GM12878 (cell line): ENCODE results near the gene ANK3. TPM values are rescaled to one million over a fixed set of nuclear protein-coding genes. Genes with fewer than 3 reads are reported as not detected.

ENCODE experiments used
- ATAC-seq: fragments of 200-7000 bp; cut with Tn5 transposase; 3 replicates; pipeline ENCODE4 v1.9.1; 2020; ENCODE audit warnings: mild to moderate bottlenecking, moderate library complexity
- BruUV-seq: library from RNA; stranded (reverse); fragments of 400-500 nt; replicated peaks from 2 replicates; lab custom pipeline; 2021; lab: Mats Ljungman, UMichigan
- CTCF ChIA-PET: fragments of 300-600 bp; sonication (Branson Sonifier 250); formaldehyde crosslinking; extraction: SDS; loops from one replicate; lab custom pipeline; 2021; ENCODE audit warnings: inconsistent platforms; lab: Yijun Ruan, JAX
- POLR2A ChIA-PET: fragments of 350-600 bp; formaldehyde crosslinking; extraction: SDS; loops from one replicate; lab custom pipeline; 2021; ENCODE audit warnings: inconsistent platforms; lab: Charles Lee
- RAD21 ChIA-PET: fragments of 300-600 bp; sonication (Branson Sonifier 250); formaldehyde crosslinking; loops from one replicate; lab custom pipeline; 2023; ENCODE audit warnings: antibody characterized with exemption; ENCODE audit not compliant: unreplicated experiment; lab: Charles Lee
- SMC1A ChIA-PET: fragments of 300-600 bp; sonication (Branson Sonifier 250); formaldehyde crosslinking; loops from one replicate; lab custom pipeline; 2023; ENCODE audit not compliant: unreplicated experiment, uncharacterized antibody; lab: Charles Lee
- DNase-seq: peaks from one replicate; pipeline ENCODE4 v3.0.0-alpha.2; 2011; ENCODE audit warnings: low read depth, low spot score
- FAIRE-seq: peaks from 3 replicates; lab custom pipeline; 2011; peaks lifted over from hg19 to GRCh38; lab: Jason Lieb, UNC
- H2AFZ ChIP-seq: 2 replicates; pipeline ENCODE4 v1.6.0; 2011; ENCODE audit warnings: low read depth, low read length, control low read depth; ENCODE audit not compliant: control insufficient read depth
- H3K27ac ChIP-seq: 2 replicates; pipeline ENCODE4 v1.5.1; 2011; ENCODE audit warnings: control low read depth; ENCODE audit not compliant: control insufficient read depth, insufficient read depth
- H3K27me3 ChIP-seq, 2 experiments: replicated peaks in 1 of 2; 2 replicates each; pipeline versions ENCODE4 v1.6.0 to v1.6.1; 2011; ENCODE audit warnings: low read length in 1 of 2; ENCODE audit not compliant: control insufficient read depth in 2 of 2, insufficient read depth in 2 of 2
- H3K36me3 ChIP-seq, 2 experiments: 2 replicates each; pipeline ENCODE4 v1.5.1; 2011; ENCODE audit warnings: low read length in 1 of 2; ENCODE audit not compliant: control insufficient read depth in 2 of 2, insufficient read depth in 2 of 2
- H3K4me1 ChIP-seq: 2 replicates; pipeline ENCODE4 v1.6.1; 2011; ENCODE audit warnings: mild to moderate bottlenecking, low read length, moderate library complexity, mixed read lengths; ENCODE audit not compliant: control insufficient read depth, insufficient read depth
- H3K4me2 ChIP-seq: 2 replicates; pipeline ENCODE4 v1.6.0; 2011; ENCODE audit warnings: control low read depth; ENCODE audit not compliant: control insufficient read depth, insufficient read depth
- H3K4me3 ChIP-seq: fragments of 200-600 bp; sonication (generic); 2 replicates; pipeline ENCODE4 v1.5.1; 2016
- H3K79me2 ChIP-seq: 2 replicates; pipeline ENCODE4 v1.6.0; 2011; ENCODE audit warnings: low read length; ENCODE audit not compliant: control insufficient read depth, insufficient read depth
- H3K9ac ChIP-seq: 2 replicates; pipeline ENCODE4 v1.8.0; 2011; ENCODE audit warnings: low read length, control low read depth, mixed read lengths; ENCODE audit not compliant: control insufficient read depth, insufficient read depth
- H3K9me3 ChIP-seq: replicated peaks from 3 replicates; pipeline ENCODE4 v1.5.1; 2011; ENCODE audit warnings: mild to moderate bottlenecking, low read length; ENCODE audit not compliant: control insufficient read depth, insufficient read depth
- H4K20me1 ChIP-seq: 2 replicates; pipeline ENCODE4 v1.6.0; 2011; ENCODE audit not compliant: control insufficient read depth, insufficient read depth
- BACH1 ChIP-seq: fragments of 450-650 bp; IDR thresholded peaks from 2 replicates; pipeline ENCODE4 v1.6.1; 2017; ENCODE audit warnings: mild to moderate bottlenecking, borderline replicate concordance
- CBX3 ChIP-seq: fragments of 200-600 bp; sonication (generic); IDR thresholded peaks from 2 replicates; pipeline ENCODE4 v1.6.1; 2016; ENCODE audit warnings: low read depth, borderline replicate concordance
- CHD2 ChIP-seq: IDR thresholded peaks from 2 replicates; pipeline ENCODE4 v1.6.1; 2011; ENCODE audit warnings: low read depth, low read length, improper control_type of control experiment, borderline replicate concordance
- CHD4 ChIP-seq: fragments of 200-600 bp; sonication (generic); IDR thresholded peaks from 2 replicates; pipeline ENCODE4 v1.6.1; 2016; ENCODE audit warnings: mild to moderate bottlenecking
- E4F1 ChIP-seq: fragments of 450-650 bp; IDR thresholded peaks from 2 replicates; pipeline ENCODE4 v1.6.1; 2018; ENCODE audit warnings: borderline replicate concordance, mild to moderate bottlenecking; ENCODE audit not compliant: partially characterized antibody
- MEF2A ChIP-seq: IDR thresholded peaks from 2 replicates; pipeline ENCODE4 v1.6.1; 2011; ENCODE audit warnings: low read depth, mild to moderate bottlenecking, low read length, moderate library complexity; ENCODE audit not compliant: insufficient read depth
- RBBP5 ChIP-seq: fragments of 200-600 bp; sonication (generic); conservative IDR thresholded peaks from 2 replicates; pipeline ENCODE4 v1.6.1; 2016
- RELB ChIP-seq: fragments of 450-650 bp; IDR thresholded peaks from 2 replicates; pipeline ENCODE4 v1.6.1; 2017; ENCODE audit warnings: low read depth, mild to moderate bottlenecking, moderate library complexity
- USF1 ChIP-seq: IDR thresholded peaks from 2 replicates; pipeline ENCODE4 v1.6.1; 2011; ENCODE audit warnings: borderline replicate concordance, low read depth, mild to moderate bottlenecking, moderate library complexity, mixed read lengths, low read length; ENCODE audit not compliant: insufficient read depth; ENCODE audit errors: extremely low read length
- WGBS: methylation state at CpG from one replicate; pipeline ENCODE4 v1.1.6; 2016; ENCODE audit warnings: low lambda C conversion rate; ENCODE audit not compliant: insufficient replicate concordance, insufficient coverage; ENCODE audit errors: missing lambda C conversion rate; 5-methylcytosine and 5-hydroxymethylcytosine counted together
- in situ Hi-C: fragments of 300-500 bp; cut with MboI; formaldehyde crosslinking; loops from 9 replicates; pipeline ENCODE4 v1.14.3; 2018; ENCODE audit warnings: mixed read lengths
- intact Hi-C: fragments of 100-400 bp; cut with micrococcal nuclease; formaldehyde crosslinking; loops from one replicate; pipeline ENCODE4 v1.14.2; 2022; ENCODE audit not compliant: unreplicated experiment
- polyA plus RNA-seq, 11 experiments: library from polyadenylated mRNA; depleted of rRNA in 4 of 11; unstranded in 6 of 11; stranded (reverse) in 5 of 11; fragments of >200 nt; fragmentation: Nextera tagmentation in 4 of 11; fragmentation: Illumina TruSeq in 1 of 11; extraction: Ambion mirVana in 4 of 11; extraction: Trizol in 1 of 11; gene quantifications; 1 replicate in 1 of 11; 2 replicates in 10 of 11; pipeline versions ENCODE4 v1.2.1 to v1.2.3, GENCODE V29; 2011 to 2016; ENCODE audit warnings: inconsistent platforms in 2 of 11, missing spikeins in 2 of 11, low read depth in 1 of 11
- total RNA-seq, 4 experiments: library from RNA; depleted of rRNA in 3 of 4; stranded (reverse); fragments of >200 nt in 3 of 4; fragmentation: Illumina TruSeq in 1 of 4; extraction: Trizol in 1 of 4; gene quantifications; 2 replicates each; pipeline versions ENCODE4 v1.2.1 to v1.2.3, GENCODE V29; 2013 to 2021

Gene ANK3
- total and polyA plus RNA-seq, 10 of the 15 experiments (the other 5 are each of a cell fraction or from before 2014, with no cell fraction given) = 0.06 to 0.82 (median 0.20) TPM; not detected in 2

- TF ChIP-seq RELB (no peak), BACH1 (no peak), MEF2A (no peak), USF1 (no peak), CHD4 (no peak), RBBP5 (no peak), E4F1 (no peak), CBX3 (no peak), CHD2 (no peak)
- Histone ChIP-seq H2AFZ (no peak overlapping the region), H3K9me3 (no peaks in the 10 kb centered on the region), H3K27me3 (no peaks in the 10 kb centered on the region), H3K36me3 (no peaks in the 10 kb centered on the region), H3K4me2 (no peak overlapping the region), H3K27ac (no peak overlapping the region), H3K4me3 (no peak overlapping the region), H4K20me1 (no peaks in the 10 kb centered on the region), H3K79me2 (no peaks in the 10 kb centered on the region), H3K4me1 (no peaks in the 10 kb centered on the region), H3K9ac (no peak overlapping the region)
- DNase-seq (no peak), ATAC-seq (no peak), FAIRE-seq (no peak)
- ChIA-PET SMC1A (no interaction called here), CTCF (no interaction called here), RAD21 (no interaction called here), POLR2A (no interaction called here)
- 31% methylated on average over 6 of the region's 6 CpGs for WGBS
- intact Hi-C loops (no loop called here), in situ Hi-C loops (no loop called here)
- BruUV-seq = no TSS peak
These were observed 107.8 kb downstream of the ANK3 start for GRCh38 chr10:60281792-60282353.
